Fibroblast of upper back skin (primary cell): ENCODE measurements around the gene NMB.

Source experiments
- DNase-seq: peaks from one replicate; pipeline ENCODE4 v3.0.0-alpha.2; 2013

The NMB gene

DNA sequence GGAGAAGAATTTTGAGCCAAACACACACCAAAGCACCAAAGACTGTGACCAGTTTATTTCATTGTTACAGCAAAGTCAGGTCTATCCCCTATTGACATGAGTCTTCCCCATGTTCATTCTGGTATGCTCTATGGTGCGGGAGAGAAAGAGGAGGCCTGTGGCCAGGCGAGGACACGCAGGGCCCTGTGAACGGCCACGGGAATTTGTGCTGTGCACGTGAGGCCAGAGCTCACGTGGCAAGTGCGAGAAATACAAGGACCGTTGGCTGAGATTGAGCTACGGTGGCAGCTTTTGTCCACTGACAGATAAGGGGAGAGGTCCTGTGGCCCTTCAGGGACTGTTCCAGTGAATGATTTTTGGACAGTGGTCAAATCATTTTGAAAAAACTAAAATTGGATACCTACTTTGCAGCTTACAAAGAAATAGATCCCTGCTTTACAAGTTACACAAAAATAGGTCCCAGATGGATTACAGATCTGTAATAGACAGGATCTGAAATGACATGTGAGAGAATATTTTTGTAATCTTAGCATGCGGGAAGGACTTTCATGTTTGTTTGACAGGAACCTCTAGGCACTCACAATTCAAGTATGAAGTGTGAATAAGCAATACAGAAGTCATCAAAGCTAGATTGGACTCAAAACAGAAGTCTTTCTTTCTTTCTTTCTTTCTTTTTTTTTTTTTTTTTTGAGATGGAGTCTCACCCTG, 48.0 kb downstream of the NMB start:
- no peak for DNase-seq

DNA sequence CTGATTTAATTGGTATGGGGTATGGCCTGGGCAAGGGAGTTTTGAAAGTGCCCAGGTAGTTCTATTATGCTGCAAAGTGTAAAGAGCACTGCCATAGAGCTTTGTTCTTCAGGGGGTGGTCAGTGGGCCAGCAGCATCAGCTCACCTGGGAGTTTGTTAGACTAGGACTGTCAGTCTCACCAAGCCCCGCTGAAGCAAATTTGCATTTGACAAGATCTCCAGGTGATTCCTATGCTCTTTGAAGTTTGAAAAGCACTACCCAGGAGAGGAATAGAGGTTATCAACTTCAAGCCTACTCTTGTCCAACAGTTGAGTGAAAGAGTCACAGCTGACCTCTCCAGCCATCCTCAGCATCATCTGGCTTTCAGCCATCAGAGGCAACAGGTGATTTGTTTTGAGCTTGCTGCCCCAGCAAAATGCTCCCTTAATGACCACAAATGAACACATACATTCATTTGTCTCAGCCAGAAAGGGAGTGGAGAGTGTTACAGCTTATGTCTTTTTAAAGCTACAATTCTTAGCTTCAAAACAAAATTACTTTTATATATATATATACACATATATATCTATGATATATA, 49.2 kb downstream of the NMB start:
- DNase-seq: no peak

DNA sequence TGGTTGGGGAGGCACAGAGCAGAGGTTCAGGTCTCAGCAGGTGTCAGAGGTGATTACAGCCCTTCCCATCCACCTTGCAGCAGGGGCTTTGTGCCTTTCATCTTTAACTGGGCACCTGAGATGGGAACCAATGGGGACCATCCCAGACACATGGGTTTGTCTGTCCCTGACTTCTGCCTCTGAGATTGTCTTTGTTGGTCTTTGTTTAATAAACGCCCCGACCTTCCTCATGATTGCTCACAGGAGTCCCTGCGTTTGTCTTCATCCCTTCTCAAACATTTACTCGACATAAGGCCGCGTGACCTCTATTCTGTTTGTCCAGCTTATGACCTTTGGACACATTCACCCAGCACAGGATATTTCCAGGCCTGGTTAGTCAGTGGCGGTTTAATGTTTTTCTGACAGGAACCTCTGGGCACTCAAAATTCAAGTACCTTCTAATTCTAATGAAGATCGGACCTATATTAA, 51.3 kb downstream of the NMB start:
- no peak for DNase-seq

DNA sequence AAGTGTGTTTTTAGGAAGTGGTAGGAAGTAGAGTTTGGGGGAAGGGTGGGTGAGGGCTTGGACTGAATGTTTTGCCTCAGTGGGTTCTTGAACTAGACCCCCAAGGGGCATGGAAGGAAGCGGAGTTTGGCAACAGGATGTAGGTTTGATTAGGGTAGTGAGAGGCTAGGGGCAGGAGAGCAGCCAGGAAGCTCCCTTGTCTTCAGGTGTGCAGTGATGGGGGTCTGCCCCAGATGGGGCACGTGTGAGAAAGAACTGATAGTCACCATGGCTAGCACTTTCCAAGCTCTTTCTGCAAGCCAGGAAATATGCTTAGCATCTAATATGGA, 52.5 kb downstream of the NMB start:
- no peak for DNase-seq
